Upper lobe of left lung (tissue), 4 donors: ENCODE data around the gene PRKCA.

Source experiments
- EP300 ChIP-seq, 4 donors: sonication (generic); formaldehyde crosslinking; IDR thresholded peaks; one replicate each; pipeline ENCODE4 v1.5.1; 2017; ENCODE audit warnings: antibody characterized with exemption in 4 of 4, control low read depth in 2 of 4
- POLR2A ChIP-seq, 4 donors: fragments of 450-650 bp; IDR thresholded peaks; one replicate each; pipeline ENCODE4 v1.5.1; 2016 to 2017; ENCODE audit warnings: antibody characterized with exemption in 4 of 4, mild to moderate bottlenecking in 2 of 4
- POLR2AphosphoS5 ChIP-seq, 2 donors: sonication (generic); formaldehyde crosslinking; IDR thresholded peaks; one replicate each; pipeline ENCODE4 v1.5.1; 2017; ENCODE audit warnings: antibody characterized with exemption in 2 of 2
- TF ChIP-seq, protein P1 (sequence below), 6 experiments: fragments of 450-650 bp in 4 of 6; fragments of 200-600 bp in 2 of 6; sonication (generic) in 2 of 6; IDR thresholded peaks; one replicate each; pipeline ENCODE4 v1.5.1; 2016 to 2019; ENCODE audit warnings: antibody characterized with exemption in 6 of 6

DNA sequence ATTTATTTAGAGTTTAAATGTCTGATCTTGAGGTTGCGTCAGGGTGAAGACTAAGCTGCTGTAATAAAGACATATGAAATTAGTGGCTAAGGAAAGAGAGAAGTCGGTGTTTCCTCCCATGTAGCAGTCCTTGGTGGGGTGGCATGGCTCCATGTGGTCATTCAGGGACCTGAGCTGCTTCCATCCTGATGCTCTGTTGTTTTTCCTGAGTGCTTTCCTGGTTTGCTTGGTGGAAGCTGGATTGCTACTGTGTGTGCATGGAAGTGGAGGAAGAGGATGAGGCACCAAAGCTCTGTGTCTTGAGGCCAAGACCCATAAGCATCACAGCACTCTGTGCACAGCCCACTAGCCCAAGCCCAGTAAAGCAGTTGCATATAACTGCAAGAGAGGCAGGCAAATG, 290.7 kb downstream of the PRKCA start:
- TF ChIP-seq, protein P1, sequence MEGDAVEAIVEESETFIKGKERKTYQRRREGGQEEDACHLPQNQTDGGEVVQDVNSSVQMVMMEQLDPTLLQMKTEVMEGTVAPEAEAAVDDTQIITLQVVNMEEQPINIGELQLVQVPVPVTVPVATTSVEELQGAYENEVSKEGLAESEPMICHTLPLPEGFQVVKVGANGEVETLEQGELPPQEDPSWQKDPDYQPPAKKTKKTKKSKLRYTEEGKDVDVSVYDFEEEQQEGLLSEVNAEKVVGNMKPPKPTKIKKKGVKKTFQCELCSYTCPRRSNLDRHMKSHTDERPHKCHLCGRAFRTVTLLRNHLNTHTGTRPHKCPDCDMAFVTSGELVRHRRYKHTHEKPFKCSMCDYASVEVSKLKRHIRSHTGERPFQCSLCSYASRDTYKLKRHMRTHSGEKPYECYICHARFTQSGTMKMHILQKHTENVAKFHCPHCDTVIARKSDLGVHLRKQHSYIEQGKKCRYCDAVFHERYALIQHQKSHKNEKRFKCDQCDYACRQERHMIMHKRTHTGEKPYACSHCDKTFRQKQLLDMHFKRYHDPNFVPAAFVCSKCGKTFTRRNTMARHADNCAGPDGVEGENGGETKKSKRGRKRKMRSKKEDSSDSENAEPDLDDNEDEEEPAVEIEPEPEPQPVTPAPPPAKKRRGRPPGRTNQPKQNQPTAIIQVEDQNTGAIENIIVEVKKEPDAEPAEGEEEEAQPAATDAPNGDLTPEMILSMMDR (IDR thresholded peaks at IDR 0.05) = no peak
- TF ChIP-seq POLR2A (IDR thresholded peaks at IDR 0.05) = no peak
- TF ChIP-seq EP300 (IDR thresholded peaks at IDR 0.05) = no peak
- no peak for TF ChIP-seq POLR2AphosphoS5 (IDR thresholded peaks at IDR 0.05)
